G401 (cell line): ENCODE measurements around the gene FOXRED1. TPM values are rescaled to one million over a fixed set of nuclear protein-coding genes. Genes with fewer than 3 reads are reported as not detected.
"Not testable (repeated sequence)": the region's sequence is repeated elsewhere in the genome, so short reads cannot be mapped to it uniquely, and the experiment has no call there.

Experiments used
- DNase-seq: peaks from one replicate; pipeline ENCODE4 v3.0.0-alpha.2; 2015; ENCODE audit warnings: low spot score
- in situ Hi-C: cut with HindIII; loops from 2 replicates; pipeline ENCODE4 v1.10.0; 2016; ENCODE audit warnings: low sequenced_read_pairs, mixed read lengths
- total RNA-seq: library from RNA; depleted of rRNA; stranded (reverse); fragments of >200 nt; shearing (Covaris generic); gene quantifications from 2 replicates; pipeline ENCODE4 v1.2.3, GENCODE V29; 2014; rRNA removed

The FOXRED1 gene
- total RNA-seq, result 54.0 and 73.2 TPM in 2 replicates

- in situ Hi-C loops, result no loop called here
- peak; percentile 99 for DNase-seq
Measured at GRCh38 chr11:126268708-126269579, at the start of gene FOXRED1, which contains the start of gene SRPRA. FOXRED1 (plus strand) TSS chr11:126269154; CDS start chr11:126269207, 53 bp downstream. SRPRA (minus strand) TSS chr11:126268895; CDS start chr11:126268804, 91 bp downstream.

GRCh38 chr11:126219547-126219946 lies 49.4 kb upstream of the FOXRED1 start:
- in situ Hi-C loops, result loop anchor here (25.0 kb wide), 1 partner anchor 282 kb away; the partner anchor contains the start of gene VSIG10L2
- DNase-seq, result no peak

- no peak for DNase-seq
- in situ Hi-C loops, result loop anchor here (25.0 kb wide), 1 partner anchor 287 kb away; the partner anchor contains the start of gene VSIG10L2
Measured at GRCh38 chr11:126224647-126225294, 44.2 kb upstream of the FOXRED1 start.

- in situ Hi-C loops, result no loop called here
- no peak for DNase-seq
Measured at GRCh38 chr11:126225295-126225665, 43.7 kb upstream of the FOXRED1 start.

- DNase-seq, result no peak
- in situ Hi-C loops, result no loop called here
Measured at GRCh38 chr11:126226334-126227084, 42.4 kb upstream of the FOXRED1 start.

- DNase-seq, result no peak
- in situ Hi-C loops, result no loop called here
Measured at GRCh38 chr11:126229858-126230540, 39.0 kb upstream of the FOXRED1 start.

GRCh38 chr11:126231725-126232459 lies 37.1 kb upstream of the FOXRED1 start:
- DNase-seq, result no peak
- in situ Hi-C loops, result no loop called here

GRCh38 chr11:126232683-126233082 lies 36.3 kb upstream of the FOXRED1 start:
- no peak for DNase-seq
- in situ Hi-C loops, result no loop called here

- in situ Hi-C loops, result no loop called here
- DNase-seq, result no peak
Measured at GRCh38 chr11:126233391-126233790, 35.6 kb upstream of the FOXRED1 start.

- in situ Hi-C loops, result no loop called here
- no peak for DNase-seq
Measured at GRCh38 chr11:126246636-126247035, 22.3 kb upstream of the FOXRED1 start.

GRCh38 chr11:126253265-126253664 lies 15.7 kb upstream of the FOXRED1 start:
- in situ Hi-C loops, result no loop called here
- DNase-seq, result no peak

- in situ Hi-C loops, result no loop called here
- no peak for DNase-seq
Measured at GRCh38 chr11:126254819-126255218, 14.1 kb upstream of the FOXRED1 start.

GRCh38 chr11:126255507-126255906 lies 13.4 kb upstream of the FOXRED1 start:
- in situ Hi-C loops, result not testable (repeated sequence)

GRCh38 chr11:126256216-126256615 lies 12.7 kb upstream of the FOXRED1 start:
- in situ Hi-C loops, result no loop called here

More at GRCh38 chr11:126255507-126255906, 13.4 kb upstream of the FOXRED1 start:
- not testable (repeated sequence) for DNase-seq

GRCh38 chr11:126257144-126257543 lies 11.8 kb upstream of the FOXRED1 start:
- in situ Hi-C loops, result no loop called here
- DNase-seq, result no peak

More at GRCh38 chr11:126256216-126256615, 12.7 kb upstream of the FOXRED1 start:
- DNase-seq, result no peak

- in situ Hi-C loops, result no loop called here
- DNase-seq, result no peak
Measured at GRCh38 chr11:126257764-126258163, 11.2 kb upstream of the FOXRED1 start.

GRCh38 chr11:126262216-126262615 lies 6.7 kb upstream of the FOXRED1 start:
- DNase-seq, result no peak
- in situ Hi-C loops, result no loop called here

GRCh38 chr11:126263489-126263888 lies 5.5 kb upstream of the FOXRED1 start:
- DNase-seq, result no peak
- in situ Hi-C loops, result no loop called here
